ENCODE results near the gene CFAP298.
A peak's percentile ranks its signal among the peaks of the same experiment; 100 is the strongest.
"Not testable (repeated sequence)": the region's sequence is repeated elsewhere in the genome, so short reads cannot be mapped to it uniquely, and the experiment has no call there.

CFAP298 gene

DNA sequence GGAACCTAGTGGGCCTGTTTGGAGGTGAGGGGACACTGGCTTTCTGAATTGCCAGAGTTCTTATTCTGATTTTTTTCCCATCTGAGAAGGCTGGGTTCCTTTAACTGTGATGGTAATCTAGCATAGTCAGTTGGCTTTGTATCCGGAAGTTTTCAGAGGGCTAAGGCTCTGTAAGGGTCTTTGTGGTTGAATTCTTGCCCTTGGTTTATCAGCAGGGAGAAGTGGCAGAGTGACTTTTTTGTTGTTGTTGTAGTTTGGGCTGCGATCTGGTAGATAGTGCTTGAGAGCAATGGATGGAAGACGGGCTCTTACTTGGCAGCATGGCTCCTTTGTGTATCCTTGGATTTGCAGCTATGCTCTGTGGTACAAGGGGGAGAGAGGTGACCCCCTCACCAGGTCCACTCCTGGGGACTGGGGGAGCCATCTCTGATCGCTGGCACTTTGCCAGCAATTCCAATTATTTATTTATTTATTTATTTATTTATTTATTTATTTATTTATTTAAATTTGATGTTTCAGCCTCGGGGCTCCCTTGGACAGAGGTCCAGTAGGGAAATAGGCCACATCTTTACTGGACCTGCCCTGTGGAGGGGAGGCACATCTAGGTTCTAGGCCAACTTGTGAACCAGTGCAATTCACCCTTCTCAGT, 45.3 kb downstream of the CFAP298 start:
- DNase-seq (ENCODE audit: low spot score): no peak

DNA sequence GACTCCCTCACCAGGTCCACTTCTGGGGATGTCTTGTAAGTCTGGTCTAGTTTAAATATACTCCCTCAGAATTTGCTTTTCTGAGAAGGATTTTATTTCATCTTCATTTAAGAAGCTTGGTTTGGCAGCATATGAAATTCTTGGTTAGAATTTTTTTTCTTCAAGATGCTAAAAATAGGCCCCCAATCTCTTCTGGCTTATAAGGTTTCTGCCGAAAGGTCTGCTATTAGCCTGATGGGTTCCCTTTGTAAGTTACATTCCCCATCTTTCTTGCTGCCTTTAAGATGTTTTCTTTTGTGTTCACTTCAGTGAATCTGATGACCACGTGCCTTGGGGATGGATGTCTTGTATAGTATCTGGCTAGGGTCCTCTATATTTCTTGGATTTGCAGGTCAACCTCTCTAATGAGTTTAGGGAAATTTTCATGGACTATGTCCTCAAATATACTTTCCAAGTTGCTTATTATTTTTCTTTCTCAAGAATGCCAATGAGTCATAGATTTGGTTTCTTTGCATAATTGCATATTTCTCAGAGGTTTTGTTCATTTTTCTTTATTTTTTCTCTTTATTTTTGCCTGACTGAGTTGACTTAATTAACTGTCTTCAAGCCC, 46.2 kb downstream of the CFAP298 start:
- DNase-seq (ENCODE audit: low spot score): no peak

DNA sequence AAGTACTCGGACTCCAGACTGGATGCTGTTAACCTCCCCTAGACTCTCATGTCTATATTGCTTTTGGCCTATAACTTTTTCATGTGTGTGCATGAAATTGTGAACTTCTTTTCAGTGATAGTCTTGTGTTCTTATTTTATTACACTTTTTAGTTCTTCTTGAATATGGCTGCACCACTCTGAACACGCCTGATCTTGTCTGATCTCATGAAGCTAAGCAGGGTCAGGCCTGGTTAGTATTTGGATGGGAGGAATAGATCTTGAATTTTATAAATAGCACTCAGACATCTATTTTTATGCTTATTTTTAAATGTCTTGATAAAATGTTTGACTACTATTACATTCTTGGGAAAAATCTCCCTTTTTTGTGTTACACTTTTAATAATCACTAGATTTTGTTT, 49.3 kb downstream of the CFAP298 start:
- DNase-seq (ENCODE audit: low spot score): no peak

DNA sequence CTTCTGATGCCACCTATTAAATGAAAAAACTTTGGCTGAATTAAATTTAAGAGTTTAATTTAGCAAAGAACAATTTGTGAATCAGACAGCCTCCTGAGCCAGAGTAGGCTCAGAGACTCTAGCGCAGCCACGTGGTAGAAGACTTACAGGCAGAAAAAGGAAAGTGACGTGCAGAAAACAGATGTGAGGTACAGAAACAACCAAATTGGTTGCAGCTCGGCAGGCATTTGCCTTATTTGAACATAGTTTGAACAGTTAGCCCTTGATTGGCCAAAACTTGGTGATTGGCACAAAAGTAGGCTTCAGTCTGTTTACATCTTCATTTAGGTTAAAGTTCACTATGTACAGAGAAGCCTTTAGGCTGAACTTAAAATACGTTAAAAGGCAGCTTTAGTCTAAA, 49.8 kb downstream of the CFAP298 start:
- DNase-seq (ENCODE audit: low spot score): peak; percentile 63

DNA sequence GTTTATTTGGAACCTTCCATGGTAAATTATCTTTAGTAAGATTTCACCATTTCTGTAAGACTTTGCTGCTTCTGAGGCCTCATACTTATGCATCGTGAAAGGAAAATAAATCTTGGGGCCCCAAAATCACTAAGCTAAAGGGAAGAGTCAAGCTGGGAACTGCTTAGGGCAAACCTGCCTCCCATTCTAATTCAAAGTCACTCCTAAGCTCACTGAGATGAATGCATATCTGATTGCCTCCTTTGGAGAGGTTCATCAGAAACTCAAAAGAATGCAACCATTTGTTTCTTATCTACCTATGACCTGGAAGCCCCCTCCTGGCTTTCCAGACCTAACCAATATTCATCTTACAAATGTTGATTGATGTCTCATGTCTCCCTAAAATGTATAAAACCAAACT, 50.7 kb downstream of the CFAP298 start:
- DNase-seq (ENCODE audit: low spot score): not testable (repeated sequence)

DNA sequence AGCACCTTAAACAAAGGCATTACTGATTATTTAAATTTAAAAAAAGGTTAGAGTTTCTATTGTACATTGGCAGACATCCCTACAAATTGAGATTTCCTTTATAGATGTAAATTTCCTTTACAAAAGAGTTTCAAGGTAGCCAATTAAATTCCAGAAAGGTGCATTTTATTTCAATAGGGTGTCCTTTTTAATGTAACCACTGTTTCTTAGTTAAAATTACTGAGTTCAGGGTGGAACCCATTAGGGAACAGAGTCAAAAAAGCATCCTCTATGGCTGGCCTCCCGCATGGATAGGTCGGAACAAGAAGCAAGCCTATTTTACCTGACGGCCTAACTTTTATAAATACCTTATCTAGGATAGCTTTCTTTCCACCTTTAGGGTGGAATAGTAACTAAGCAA, 51.3 kb downstream of the CFAP298 start:
- no peak for DNase-seq (ENCODE audit: low spot score)

DNA sequence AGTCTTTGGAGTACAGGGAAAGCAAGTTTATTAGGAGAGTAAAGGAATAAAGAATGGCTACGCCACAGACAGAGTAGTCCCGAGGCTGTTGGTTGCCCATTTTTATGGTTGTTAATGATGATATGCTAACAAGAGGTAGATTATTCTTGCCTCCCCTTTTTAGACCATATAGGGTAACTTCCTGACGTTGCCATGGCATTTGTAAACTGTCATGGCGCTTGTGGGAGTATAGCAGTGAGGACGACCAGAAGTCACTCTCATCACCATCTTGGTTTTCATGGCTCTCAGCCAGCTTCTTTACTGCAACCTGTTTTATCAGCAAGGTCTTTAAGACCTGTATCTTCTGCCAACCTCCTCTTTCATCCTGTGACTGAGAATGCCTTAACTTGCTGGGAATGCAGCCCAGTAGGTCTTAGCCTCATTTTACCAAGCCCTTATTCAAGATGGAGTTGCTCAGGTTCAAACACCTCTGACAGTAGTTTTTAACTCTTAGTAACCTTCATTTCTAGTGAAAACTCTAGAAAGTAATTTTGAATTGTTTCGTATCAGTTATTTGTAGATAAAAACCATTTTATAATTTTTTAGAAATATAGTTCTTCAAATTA, 53.1 kb downstream of the CFAP298 start:
- DNase-seq (ENCODE audit: low spot score): no peak

DNA sequence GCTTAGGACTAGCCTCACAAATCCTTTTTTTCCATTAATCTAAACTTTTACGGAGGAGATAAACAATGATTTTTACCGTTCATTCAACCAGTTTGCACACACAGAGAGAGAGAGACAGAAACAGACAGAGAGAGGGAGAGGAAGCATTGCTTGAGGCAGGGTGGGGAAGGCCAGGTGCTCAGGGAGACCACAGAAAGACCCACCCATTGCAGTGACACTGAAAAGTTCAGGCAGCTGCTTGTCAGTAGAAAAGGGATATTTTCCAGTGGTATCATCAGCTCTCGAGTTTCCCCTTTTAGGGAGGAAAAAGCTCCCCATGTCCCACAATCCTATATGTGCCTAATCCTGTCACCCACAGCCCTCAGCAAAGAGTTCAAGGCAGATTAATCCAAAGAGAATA, 54.1 kb downstream of the CFAP298 start:
- no peak for DNase-seq (ENCODE audit: low spot score)

DNA sequence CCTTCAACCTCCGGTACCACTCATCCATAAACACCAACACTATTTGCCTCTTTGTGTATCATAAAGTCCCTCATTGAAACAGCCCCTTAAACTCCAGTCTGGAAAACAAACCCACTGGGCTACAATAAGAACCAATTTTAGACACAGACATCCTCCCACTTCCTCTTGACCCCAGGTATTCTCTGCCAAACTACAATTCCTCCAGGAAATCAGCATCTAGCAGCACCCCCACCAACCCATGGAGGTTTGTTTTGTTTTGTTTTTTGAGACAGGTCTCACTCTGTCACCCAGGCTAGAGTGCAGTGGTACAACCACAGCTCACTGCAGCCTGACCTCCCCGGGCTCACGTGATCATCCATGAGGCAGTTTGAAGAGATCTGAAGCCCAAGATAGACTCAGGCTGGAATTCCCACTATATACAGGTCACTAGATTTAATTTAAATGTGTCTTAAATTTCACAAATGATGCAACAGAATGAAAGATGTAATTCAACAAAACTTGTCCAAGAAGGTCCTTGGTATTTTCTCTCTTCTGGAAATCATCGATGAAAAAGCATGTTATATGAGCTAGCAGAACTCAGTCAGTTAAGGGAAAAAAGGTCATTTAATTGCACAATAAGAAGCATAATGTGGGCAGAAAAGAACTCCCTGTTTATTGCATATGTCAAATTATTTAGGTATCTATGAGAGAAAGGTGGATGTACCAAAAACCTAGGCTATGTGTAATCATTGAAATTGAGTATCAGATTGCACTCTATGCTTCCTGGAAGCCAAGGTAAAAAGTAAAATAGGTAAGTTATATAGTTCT, 57.1 kb downstream of the CFAP298 start:
- DNase-seq (ENCODE audit: low spot score): no peak

DNA sequence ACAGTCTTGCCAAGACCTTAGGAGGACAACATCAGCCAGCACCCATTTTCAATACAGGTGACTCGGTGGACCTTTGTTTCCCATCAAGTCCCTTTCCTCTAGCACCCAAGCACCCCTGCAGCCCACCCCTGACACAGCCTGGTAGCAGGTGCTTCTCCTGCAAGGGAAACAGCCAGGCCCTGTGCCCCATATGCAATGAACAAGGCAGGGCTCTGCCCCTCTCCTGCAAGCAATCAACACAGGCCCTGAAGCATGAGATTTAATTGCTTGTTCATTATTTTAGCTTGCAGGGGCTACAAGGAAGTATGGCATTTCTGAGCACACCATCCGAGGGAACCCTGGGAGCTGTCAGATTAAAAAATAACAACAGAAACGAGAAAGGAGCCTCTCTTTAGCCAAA, 62.3 kb downstream of the CFAP298 start:
- DNase-seq (ENCODE audit: low spot score): no peak

DNA sequence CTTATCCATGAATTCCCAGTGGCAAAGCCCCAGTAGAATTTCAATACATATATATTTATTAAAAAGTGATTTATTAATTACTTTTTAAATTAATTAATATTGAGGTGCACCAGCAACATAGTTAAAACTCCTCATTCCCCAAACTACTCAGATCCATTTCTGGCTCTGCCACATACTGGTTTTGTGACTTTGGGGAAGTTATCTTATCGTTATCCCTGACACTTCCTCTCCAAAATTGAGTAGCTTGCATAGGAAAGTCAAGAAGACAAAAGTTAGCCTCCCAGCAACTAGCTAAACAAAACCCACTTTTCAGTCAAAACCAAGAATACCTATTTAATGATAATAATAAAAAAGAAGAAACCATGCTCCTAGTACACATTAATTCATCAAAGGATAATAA, 62.7 kb downstream of the CFAP298 start:
- no peak for DNase-seq (ENCODE audit: low spot score)
